NB4 (cell line): ENCODE measurements around the gene CYP17A1.

Experiments
- POLR2A ChIP-seq: IDR thresholded peaks from 2 replicates; pipeline ENCODE4 v1.6.1; 2011; ENCODE audit warnings: mild to moderate bottlenecking; ENCODE audit not compliant: insufficient read length; ENCODE audit errors: extremely low read depth
- TF ChIP-seq, protein P1 (sequence below): IDR thresholded peaks from one replicate; pipeline ENCODE4 v1.5.1; 2012; ENCODE audit warnings: low read depth, low read length

DNA sequence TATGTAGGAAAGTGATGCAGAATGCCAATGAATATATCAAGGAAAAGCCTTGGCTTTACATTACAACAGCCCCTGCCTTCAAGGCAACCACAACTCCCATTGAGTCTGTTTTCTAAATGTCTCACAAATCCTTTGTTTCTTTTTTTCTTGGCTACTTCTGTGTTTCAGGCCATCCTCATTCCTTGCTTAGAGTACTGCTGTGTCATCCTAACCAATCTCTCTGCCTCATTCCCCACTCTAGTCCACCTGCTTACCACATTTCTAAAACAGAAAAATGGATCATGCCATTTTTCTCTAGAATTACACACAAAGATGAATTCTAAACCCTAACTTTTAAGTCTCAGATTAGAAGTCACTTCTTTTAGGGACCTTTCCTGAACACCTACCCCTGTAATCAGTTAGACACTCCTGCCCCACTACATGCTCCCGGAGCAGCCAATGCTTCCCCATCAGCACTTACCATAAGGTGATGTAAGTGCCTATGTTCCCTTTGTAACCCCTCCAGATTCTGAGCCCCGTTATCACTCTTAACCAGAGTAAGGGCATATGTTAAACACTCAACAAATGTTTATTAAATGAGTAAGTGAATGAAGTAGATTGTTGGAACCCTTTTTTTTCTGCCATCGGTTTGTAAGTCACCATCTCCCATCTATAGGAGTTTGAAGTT, 19.7 kb upstream of the CYP17A1 start:
- TF ChIP-seq, protein P1, sequence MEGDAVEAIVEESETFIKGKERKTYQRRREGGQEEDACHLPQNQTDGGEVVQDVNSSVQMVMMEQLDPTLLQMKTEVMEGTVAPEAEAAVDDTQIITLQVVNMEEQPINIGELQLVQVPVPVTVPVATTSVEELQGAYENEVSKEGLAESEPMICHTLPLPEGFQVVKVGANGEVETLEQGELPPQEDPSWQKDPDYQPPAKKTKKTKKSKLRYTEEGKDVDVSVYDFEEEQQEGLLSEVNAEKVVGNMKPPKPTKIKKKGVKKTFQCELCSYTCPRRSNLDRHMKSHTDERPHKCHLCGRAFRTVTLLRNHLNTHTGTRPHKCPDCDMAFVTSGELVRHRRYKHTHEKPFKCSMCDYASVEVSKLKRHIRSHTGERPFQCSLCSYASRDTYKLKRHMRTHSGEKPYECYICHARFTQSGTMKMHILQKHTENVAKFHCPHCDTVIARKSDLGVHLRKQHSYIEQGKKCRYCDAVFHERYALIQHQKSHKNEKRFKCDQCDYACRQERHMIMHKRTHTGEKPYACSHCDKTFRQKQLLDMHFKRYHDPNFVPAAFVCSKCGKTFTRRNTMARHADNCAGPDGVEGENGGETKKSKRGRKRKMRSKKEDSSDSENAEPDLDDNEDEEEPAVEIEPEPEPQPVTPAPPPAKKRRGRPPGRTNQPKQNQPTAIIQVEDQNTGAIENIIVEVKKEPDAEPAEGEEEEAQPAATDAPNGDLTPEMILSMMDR = no peak
- TF ChIP-seq POLR2A = no peak
